SKM-1 treated with dmso at 0.1 percent for 144 hours (cell line): ENCODE data around the gene ACAN.
A peak's percentile ranks its signal among the peaks of the same experiment; 100 is the strongest.

Experiments
- DNase-seq: peaks from one replicate; lab custom pipeline; 2025; ENCODE audit not compliant: unreplicated experiment; lab: John Stamatoyannopoulos, UW

ACAN gene

DNA sequence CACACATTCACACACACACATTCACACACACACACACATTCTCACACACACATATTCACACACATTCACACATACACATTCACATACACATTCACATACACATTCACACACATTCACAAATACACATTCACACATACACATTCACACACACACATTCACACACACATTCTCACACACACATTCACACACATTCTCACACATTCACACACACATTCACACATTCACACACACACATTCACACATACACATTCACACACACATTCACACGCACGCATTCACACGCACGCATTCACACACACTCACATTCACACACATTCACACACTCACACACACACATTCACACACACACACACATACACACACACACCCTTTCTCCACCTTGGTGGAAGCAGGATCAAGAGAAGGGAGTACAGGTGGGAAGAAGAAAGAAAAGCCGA lies 97.8 kb downstream of the ACAN start:
- DNase-seq: no peak

GRCh38 chr15:88901508-88902220 lies 98.4 kb downstream of the ACAN start:
- no peak for DNase-seq

- no peak for DNase-seq
Measured at GRCh38 chr15:88902221-88902835, 99.1 kb downstream of the ACAN start.

DNA sequence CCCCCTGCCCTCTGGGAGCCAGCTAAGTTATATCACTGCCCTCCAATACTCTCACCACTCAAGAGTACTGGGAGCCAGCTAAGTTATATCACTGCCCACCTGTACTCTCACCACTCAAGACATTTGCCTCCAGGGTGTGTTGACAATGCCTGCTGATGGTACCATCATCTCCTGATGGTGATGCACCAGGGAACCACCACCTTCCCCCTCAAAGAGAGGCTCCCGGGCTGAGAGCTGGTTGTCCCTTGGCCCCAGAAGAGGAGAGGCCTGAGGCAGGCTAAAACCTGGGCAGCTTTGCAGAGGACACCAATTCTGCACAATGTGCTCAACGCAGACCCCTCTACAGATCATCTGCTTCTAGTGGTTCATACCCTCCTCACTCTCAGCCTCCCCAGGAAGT lies 99.6 kb downstream of the ACAN start:
- no peak for DNase-seq

- DNase-seq: no peak
Measured at GRCh38 chr15:88904257-88904623, 101.0 kb downstream of the ACAN start.

- peak; percentile 42 for DNase-seq
Measured at GRCh38 chr15:88904624-88905327, 101.5 kb downstream of the ACAN start.

DNA sequence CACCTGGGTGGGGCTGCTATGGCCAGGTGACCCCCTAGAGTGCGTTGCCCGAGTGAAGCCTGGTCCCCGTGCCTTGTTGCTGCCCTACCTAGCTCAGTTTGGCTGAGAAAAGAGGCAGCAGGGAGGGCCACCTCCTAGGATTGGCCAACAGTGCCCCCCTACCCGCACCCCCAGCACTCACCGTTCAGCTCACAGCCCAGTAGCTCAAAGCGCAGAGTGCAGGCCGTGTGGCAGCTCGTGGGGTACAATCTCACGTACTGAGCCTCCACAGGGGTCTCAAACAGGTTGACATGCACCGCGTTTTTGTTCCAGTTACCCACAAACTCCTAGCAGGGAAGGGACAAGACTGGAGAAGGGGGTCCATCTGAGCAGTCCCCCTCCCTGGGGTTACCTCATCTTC lies 102.3 kb downstream of the ACAN start:
- no peak for DNase-seq

- DNase-seq: no peak
Measured at GRCh38 chr15:88906130-88906529, 102.9 kb downstream of the ACAN start.

DNA sequence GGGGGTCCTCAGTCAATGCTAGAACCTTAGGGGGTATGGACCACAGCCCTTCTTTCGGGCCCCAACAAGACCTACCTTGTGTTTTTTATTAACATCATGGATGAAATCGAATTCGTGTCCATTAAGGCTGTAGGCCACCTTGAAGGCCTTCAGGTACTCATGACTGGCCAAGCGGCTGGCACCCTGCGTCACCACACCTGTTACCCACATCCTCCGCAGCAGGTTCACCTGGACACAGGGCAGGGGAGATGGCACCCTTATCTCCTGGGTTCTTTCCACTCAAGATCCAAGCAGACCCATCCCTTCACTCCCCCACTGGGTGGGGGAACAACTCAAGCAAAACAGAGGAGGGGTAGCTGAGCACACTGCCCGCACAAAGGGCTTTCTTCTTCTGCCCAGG lies 103.3 kb downstream of the ACAN start:
- DNase-seq: no peak

GRCh38 chr15:88907111-88907510 lies 103.9 kb downstream of the ACAN start:
- DNase-seq: no peak

GRCh38 chr15:88908123-88908522 lies 104.9 kb downstream of the ACAN start:
- DNase-seq: no peak

GRCh38 chr15:88908697-88909621 lies 105.7 kb downstream of the ACAN start:
- no peak for DNase-seq

GRCh38 chr15:88909956-88910831 lies 107.0 kb downstream of the ACAN start:
- DNase-seq: no peak

DNA sequence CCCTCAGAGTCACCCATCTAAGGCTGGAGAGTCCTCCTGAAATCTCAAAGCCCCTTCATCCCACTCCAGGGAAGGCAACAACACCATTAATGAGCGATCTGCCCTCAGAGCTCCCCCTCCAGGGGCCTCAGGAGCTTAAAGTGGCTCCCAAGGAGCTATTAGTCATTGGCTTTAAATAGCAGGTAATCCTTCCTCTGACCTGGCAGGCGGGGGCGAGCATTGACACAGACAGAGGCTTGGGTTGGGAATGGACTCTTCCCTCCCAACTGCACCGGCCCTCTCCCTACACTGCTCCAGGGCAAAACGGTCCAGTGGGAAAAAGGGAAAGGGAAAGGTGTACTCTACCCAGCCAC lies 108.5 kb downstream of the ACAN start:
- no peak for DNase-seq

- no peak for DNase-seq
Measured at GRCh38 chr15:88912500-88912921, 109.3 kb downstream of the ACAN start.

DNA sequence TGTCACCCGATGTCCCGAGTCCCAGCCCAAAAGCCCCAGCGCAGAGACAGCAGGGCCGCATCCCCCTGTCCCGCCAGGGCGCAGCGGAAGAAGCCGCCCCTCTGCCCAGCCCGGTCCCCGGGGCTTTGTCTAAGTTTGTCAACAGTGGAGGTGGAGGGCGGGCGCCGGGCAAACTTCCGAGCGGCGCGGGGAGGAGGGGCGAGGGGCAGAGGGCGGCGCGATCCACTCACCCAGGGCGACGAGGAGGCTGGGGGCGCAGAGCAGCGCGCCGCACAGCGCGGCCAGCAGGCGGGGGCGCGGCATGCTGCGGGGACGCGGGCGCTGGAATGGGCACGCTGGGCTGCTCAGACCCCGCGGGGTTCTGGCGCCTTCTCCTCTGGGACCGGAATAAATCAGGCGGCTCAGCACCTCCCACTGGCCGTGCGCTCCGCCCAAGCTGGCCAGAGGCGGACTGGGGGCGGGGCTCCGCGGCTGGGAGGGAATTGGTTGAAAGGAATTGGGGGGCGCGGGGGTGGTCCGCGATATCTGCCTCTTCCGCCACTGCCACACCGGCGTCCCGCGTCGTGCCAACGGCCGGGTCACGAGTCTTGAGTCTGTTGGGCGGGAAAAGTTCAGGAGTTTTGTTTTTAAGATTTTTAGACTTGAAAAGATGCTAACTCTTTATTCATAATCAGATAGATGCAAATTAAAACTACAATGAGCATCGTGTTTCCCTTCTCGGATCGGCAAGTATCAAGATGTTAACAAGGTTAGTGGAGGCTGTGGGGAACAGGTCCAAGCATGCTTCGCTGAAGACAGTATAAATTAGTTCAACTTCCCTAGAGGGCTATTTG lies 110.0 kb downstream of the ACAN start, which contains the start of gene MFGE8:
Gene MFGE8, minus strand, starts transcription at position 363 of the 833 bp plus-strand sequence. Its CDS starts 60 bp downstream, at position 303.
- no peak for DNase-seq

GRCh38 chr15:88913850-88914169 lies 110.6 kb downstream of the ACAN start:
- no peak for DNase-seq

- no peak for DNase-seq
Measured at GRCh38 chr15:88915354-88915753, 112.1 kb downstream of the ACAN start.

GRCh38 chr15:88917760-88918159 lies 114.5 kb downstream of the ACAN start:
- no peak for DNase-seq
